Liver (tissue), 9 donors: ENCODE data around the gene ARHGAP6. TPM values are rescaled to one million over a fixed set of nuclear protein-coding genes. Genes with fewer than 3 reads are reported as not detected.

Experiments used
- DNase-seq: peaks from one replicate; pipeline ENCODE4 v3.0.0-alpha.2; 2017; ENCODE audit warnings: low spot score
- H3K27ac ChIP-seq, 2 donors: one replicate each; pipeline ENCODE4 v1.7.0; 2013; ENCODE audit warnings: inconsistent platforms in 2 of 2, low read length in 2 of 2, control low read depth in 1 of 2, low read depth in 1 of 2, mild to moderate bottlenecking in 1 of 2
- H3K27me3 ChIP-seq, 4 donors: one replicate each; pipeline versions ENCODE4 v1.6.1 to v1.7.0; 2013; ENCODE audit warnings: low read length in 3 of 4, inconsistent platforms in 1 of 4, mild to moderate bottlenecking in 1 of 4, moderate library complexity in 1 of 4; ENCODE audit not compliant: control insufficient read depth in 4 of 4, insufficient read depth in 4 of 4
- H3K36me3 ChIP-seq, 4 donors: one replicate each; pipeline versions ENCODE4 v1.6.1 to v1.7.0; 2013; ENCODE audit warnings: low read length in 3 of 4, mild to moderate bottlenecking in 3 of 4, low read depth in 1 of 4, moderate library complexity in 1 of 4; ENCODE audit not compliant: control insufficient read depth in 4 of 4, insufficient read depth in 3 of 4
- H3K4me1 ChIP-seq, 4 donors: one replicate each; pipeline versions ENCODE4 v1.6.1 to v1.7.0; 2013; ENCODE audit warnings: low read length in 3 of 4, mild to moderate bottlenecking in 3 of 4, moderate library complexity in 1 of 4; ENCODE audit not compliant: control insufficient read depth in 4 of 4, insufficient read depth in 4 of 4
- H3K4me3 ChIP-seq, 3 donors: one replicate each; pipeline versions ENCODE4 v1.6.1 to v1.7.0; 2013; ENCODE audit warnings: low read length in 3 of 3, control low read depth in 1 of 3, low read depth in 1 of 3, mild to moderate bottlenecking in 1 of 3
- H3K9ac ChIP-seq, 2 donors: one replicate each; pipeline ENCODE4 v1.7.0; 2013; ENCODE audit warnings: low read length in 2 of 2, mild to moderate bottlenecking in 2 of 2, moderate library complexity in 2 of 2, control low read depth in 1 of 2, low read depth in 1 of 2
- H3K9me3 ChIP-seq, 4 donors: one replicate each; pipeline versions ENCODE4 v1.6.1 to v1.7.0; 2013; ENCODE audit warnings: low read length in 3 of 4; ENCODE audit not compliant: control insufficient read depth in 4 of 4
- HNF4A ChIP-seq, 2 donors: conservative IDR thresholded peaks; 2 replicates each; pipeline ENCODE4 v1.6.1; 2016; ENCODE audit warnings: antibody characterized with exemption in 2 of 2, mild to moderate bottlenecking in 2 of 2
- HNF4G ChIP-seq: IDR thresholded peaks from 2 replicates; pipeline ENCODE4 v1.6.1; 2016; ENCODE audit warnings: antibody characterized with exemption
- JUND ChIP-seq, 2 donors: IDR thresholded peaks; 2 replicates each; pipeline ENCODE4 v1.6.1; 2016; ENCODE audit warnings: antibody characterized with exemption in 2 of 2
- NR2F2 ChIP-seq: IDR thresholded peaks from 2 replicates; pipeline ENCODE4 v1.6.1; 2016; ENCODE audit warnings: antibody characterized with exemption
- SP1 ChIP-seq: IDR thresholded peaks from 2 replicates; pipeline ENCODE4 v1.6.1; 2018; ENCODE audit warnings: antibody characterized with exemption, mild to moderate bottlenecking
- TAF1 ChIP-seq: conservative IDR thresholded peaks from 2 replicates; pipeline ENCODE4 v1.6.1; 2016; ENCODE audit warnings: antibody characterized with exemption, mild to moderate bottlenecking
- YY1 ChIP-seq: IDR thresholded peaks from 2 replicates; pipeline ENCODE4 v1.6.1; 2016; ENCODE audit warnings: antibody characterized with exemption, mild to moderate bottlenecking
- WGBS: extraction: QIAGEN DNeasy Blood & Tissue Kit; methylation state at CpG from one replicate; pipeline ENCODE4 v1.1.7; 2013; 5-methylcytosine and 5-hydroxymethylcytosine counted together
- polyA plus RNA-seq, 2 donors: library from polyadenylated mRNA; stranded (reverse) in 1 of 2; unstranded in 1 of 2; fragments of 200-250 nt in 1 of 2; fragments of >200 nt in 1 of 2; fragmentation: Nextera tagmentation in 1 of 2; extraction: Ambion mirVana in 1 of 2; gene quantifications; one replicate each; pipeline versions ENCODE4 v1.2.1 to v1.2.3, GENCODE V29; 2013 to 2015
- total RNA-seq, 2 donors: library from RNA; depleted of rRNA; stranded (reverse); fragments of >200 nt; gene quantifications; one replicate each; pipeline ENCODE4 v1.2.3, GENCODE V29; 2014
- TF ChIP-seq, protein P1 (sequence below): IDR thresholded peaks from 2 replicates; pipeline ENCODE4 v1.6.1; 2016; ENCODE audit warnings: antibody characterized with exemption, mild to moderate bottlenecking
- TF ChIP-seq, protein P2 (sequence below): IDR thresholded peaks from 2 replicates; pipeline ENCODE4 v1.6.1; 2016; ENCODE audit warnings: antibody characterized with exemption
- TF ChIP-seq, protein P3 (sequence below): IDR thresholded peaks from 2 replicates; pipeline ENCODE4 v1.6.1; 2016; ENCODE audit warnings: antibody characterized with exemption
- TF ChIP-seq, protein P4 (sequence below): fragments of 150-350 bp; IDR thresholded peaks from 2 replicates; pipeline ENCODE4 v1.5.1; 2017; ENCODE audit warnings: improper control_type of control experiment, low read depth, low read length; ENCODE audit not compliant: missing input control
- donor health status: healthy.
- donor health status: healthy.
- donor health status: healthy.
- donor health status: healthy.
- donor health status: healthy.

The ARHGAP6 gene
- total and polyA plus RNA-seq, 4 donors, result 0.10 to 2.2 (median 0.65) TPM

- Histone ChIP-seq H3K4me3 (no peak overlapping the region), H3K9ac (no peak overlapping the region), H3K27me3 (peaks cover 0 to 2% (median 0%) of the 10 kb centered on the region in 4 donors), H3K36me3 (no peaks in the 10 kb centered on the region), H3K27ac (no peak overlapping the region), H3K9me3 (no peaks in the 10 kb centered on the region), H3K4me1 (no peaks in the 10 kb centered on the region)
- TF ChIP-seq YY1, result no peak
- TF ChIP-seq TAF1, result no peak
- TF ChIP-seq, protein P1, sequence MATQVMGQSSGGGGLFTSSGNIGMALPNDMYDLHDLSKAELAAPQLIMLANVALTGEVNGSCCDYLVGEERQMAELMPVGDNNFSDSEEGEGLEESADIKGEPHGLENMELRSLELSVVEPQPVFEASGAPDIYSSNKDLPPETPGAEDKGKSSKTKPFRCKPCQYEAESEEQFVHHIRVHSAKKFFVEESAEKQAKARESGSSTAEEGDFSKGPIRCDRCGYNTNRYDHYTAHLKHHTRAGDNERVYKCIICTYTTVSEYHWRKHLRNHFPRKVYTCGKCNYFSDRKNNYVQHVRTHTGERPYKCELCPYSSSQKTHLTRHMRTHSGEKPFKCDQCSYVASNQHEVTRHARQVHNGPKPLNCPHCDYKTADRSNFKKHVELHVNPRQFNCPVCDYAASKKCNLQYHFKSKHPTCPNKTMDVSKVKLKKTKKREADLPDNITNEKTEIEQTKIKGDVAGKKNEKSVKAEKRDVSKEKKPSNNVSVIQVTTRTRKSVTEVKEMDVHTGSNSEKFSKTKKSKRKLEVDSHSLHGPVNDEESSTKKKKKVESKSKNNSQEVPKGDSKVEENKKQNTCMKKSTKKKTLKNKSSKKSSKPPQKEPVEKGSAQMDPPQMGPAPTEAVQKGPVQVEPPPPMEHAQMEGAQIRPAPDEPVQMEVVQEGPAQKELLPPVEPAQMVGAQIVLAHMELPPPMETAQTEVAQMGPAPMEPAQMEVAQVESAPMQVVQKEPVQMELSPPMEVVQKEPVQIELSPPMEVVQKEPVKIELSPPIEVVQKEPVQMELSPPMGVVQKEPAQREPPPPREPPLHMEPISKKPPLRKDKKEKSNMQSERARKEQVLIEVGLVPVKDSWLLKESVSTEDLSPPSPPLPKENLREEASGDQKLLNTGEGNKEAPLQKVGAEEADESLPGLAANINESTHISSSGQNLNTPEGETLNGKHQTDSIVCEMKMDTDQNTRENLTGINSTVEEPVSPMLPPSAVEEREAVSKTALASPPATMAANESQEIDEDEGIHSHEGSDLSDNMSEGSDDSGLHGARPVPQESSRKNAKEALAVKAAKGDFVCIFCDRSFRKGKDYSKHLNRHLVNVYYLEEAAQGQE, result no peak
- no peak for TF ChIP-seq SP1
- no peak for TF ChIP-seq JUND (IDR thresholded peaks at IDR 0.05)
- TF ChIP-seq, protein P2, sequence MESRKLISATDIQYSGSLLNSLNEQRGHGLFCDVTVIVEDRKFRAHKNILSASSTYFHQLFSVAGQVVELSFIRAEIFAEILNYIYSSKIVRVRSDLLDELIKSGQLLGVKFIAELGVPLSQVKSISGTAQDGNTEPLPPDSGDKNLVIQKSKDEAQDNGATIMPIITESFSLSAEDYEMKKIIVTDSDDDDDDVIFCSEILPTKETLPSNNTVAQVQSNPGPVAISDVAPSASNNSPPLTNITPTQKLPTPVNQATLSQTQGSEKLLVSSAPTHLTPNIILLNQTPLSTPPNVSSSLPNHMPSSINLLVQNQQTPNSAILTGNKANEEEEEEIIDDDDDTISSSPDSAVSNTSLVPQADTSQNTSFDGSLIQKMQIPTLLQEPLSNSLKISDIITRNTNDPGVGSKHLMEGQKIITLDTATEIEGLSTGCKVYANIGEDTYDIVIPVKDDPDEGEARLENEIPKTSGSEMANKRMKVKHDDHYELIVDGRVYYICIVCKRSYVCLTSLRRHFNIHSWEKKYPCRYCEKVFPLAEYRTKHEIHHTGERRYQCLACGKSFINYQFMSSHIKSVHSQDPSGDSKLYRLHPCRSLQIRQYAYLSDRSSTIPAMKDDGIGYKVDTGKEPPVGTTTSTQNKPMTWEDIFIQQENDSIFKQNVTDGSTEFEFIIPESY, result no peak
- no peak for TF ChIP-seq HNF4G
- TF ChIP-seq, protein P3, sequence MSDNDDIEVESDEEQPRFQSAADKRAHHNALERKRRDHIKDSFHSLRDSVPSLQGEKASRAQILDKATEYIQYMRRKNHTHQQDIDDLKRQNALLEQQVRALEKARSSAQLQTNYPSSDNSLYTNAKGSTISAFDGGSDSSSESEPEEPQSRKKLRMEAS, result no peak
- no peak for TF ChIP-seq NR2F2
- TF ChIP-seq, protein P4, sequence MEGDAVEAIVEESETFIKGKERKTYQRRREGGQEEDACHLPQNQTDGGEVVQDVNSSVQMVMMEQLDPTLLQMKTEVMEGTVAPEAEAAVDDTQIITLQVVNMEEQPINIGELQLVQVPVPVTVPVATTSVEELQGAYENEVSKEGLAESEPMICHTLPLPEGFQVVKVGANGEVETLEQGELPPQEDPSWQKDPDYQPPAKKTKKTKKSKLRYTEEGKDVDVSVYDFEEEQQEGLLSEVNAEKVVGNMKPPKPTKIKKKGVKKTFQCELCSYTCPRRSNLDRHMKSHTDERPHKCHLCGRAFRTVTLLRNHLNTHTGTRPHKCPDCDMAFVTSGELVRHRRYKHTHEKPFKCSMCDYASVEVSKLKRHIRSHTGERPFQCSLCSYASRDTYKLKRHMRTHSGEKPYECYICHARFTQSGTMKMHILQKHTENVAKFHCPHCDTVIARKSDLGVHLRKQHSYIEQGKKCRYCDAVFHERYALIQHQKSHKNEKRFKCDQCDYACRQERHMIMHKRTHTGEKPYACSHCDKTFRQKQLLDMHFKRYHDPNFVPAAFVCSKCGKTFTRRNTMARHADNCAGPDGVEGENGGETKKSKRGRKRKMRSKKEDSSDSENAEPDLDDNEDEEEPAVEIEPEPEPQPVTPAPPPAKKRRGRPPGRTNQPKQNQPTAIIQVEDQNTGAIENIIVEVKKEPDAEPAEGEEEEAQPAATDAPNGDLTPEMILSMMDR, result no peak
- TF ChIP-seq HNF4A (conservative IDR thresholded peaks at IDR 0.05), result no peak
- WGBS, result 68% methylated on average over 3 of the region's 3 CpGs
- no peak for DNase-seq
Measured at GRCh38 chrX:11265352-11265751, 400.4 kb downstream of the ARHGAP6 start.

DNA sequence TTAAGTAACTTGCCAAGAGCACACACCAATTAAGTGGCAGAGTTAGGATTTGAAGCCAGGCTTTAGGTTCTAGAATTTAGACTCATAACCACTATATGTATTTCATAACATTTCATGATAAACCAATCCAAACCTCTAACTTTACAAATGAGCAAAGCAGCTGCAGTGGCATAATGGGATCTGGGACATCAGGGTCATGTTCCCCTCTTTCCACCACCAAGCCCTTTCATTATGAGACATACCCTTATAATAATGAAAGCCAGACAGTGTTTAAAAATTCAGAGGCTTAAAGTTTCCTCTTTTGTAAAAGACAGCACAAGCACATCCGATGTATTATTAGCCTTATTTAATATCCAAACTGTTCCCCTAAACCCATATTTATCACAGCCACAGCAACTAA is 400.8 kb downstream of the ARHGAP6 start:
- no peak overlapping the region for H3K27ac ChIP-seq
- WGBS, result 81% methylated on average over 1 of the region's 1 CpG
- H3K4me3 ChIP-seq, result no peak overlapping the region

More for the DNA sequence above, 400.8 kb downstream of the ARHGAP6 start:
- Histone ChIP-seq H3K4me1 (no peaks in the 10 kb centered on the region), H3K27me3 (peaks cover 0 to 2% (median 0%) of the 10 kb centered on the region in 4 donors), H3K36me3 (no peaks in the 10 kb centered on the region), H3K9ac (no peak overlapping the region), H3K9me3 (no peaks in the 10 kb centered on the region)
- no peak for DNase-seq
- TF ChIP-seq, protein P3, result no peak
